ENCODE measurements around the gene APC.

DNA sequence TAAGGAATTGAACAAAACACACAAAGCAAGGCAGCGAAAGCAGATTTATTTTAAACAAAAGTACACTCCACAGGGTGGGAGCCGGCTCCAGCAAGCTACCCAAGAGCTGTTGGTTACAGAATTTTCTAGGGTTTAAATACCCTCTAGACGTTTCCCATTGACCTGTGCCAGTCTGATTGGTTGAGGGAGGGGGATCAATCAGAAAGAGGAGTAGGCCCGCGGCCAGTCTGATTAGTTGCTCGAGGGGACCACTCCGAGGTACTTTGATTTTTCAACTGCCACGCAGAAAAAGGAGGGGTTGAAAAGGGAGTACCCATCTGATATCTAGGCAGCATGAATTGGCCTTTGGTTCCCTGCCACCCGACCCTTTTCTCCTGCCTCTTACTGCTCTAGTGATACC lies 124.4 kb downstream of the APC start:
- TF ChIP-seq, protein P1, sequence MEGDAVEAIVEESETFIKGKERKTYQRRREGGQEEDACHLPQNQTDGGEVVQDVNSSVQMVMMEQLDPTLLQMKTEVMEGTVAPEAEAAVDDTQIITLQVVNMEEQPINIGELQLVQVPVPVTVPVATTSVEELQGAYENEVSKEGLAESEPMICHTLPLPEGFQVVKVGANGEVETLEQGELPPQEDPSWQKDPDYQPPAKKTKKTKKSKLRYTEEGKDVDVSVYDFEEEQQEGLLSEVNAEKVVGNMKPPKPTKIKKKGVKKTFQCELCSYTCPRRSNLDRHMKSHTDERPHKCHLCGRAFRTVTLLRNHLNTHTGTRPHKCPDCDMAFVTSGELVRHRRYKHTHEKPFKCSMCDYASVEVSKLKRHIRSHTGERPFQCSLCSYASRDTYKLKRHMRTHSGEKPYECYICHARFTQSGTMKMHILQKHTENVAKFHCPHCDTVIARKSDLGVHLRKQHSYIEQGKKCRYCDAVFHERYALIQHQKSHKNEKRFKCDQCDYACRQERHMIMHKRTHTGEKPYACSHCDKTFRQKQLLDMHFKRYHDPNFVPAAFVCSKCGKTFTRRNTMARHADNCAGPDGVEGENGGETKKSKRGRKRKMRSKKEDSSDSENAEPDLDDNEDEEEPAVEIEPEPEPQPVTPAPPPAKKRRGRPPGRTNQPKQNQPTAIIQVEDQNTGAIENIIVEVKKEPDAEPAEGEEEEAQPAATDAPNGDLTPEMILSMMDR (IDR thresholded peaks at IDR 0.05): no peak
- no peak for TF ChIP-seq POLR2A (IDR thresholded peaks at IDR 0.05)
- no peak for TF ChIP-seq POLR2AphosphoS5 (IDR thresholded peaks at IDR 0.05)

Data from upper lobe of left lung (tissue), 4 donors.